HepG2 (cell line): ENCODE results near the gene POGK. TPM values are rescaled to one million over a fixed set of nuclear protein-coding genes. Genes with fewer than 3 reads are reported as not detected.

ENCODE experiments used
- ATAC-seq: fragments of 200-7000 bp; cut with Tn5 transposase; 3 replicates; pipeline ENCODE4 v1.9.1; 2020; ENCODE audit warnings: mild to moderate bottlenecking, moderate library complexity
- BruUV-seq: library from RNA; stranded (reverse); fragments of 400-500 nt; replicated peaks from 2 replicates; lab custom pipeline; 2021; lab: Mats Ljungman, UMichigan
- CTCF ChIA-PET: fragments of 300-600 bp; formaldehyde crosslinking; extraction: SDS; loops from one replicate; lab custom pipeline; 2021; ENCODE audit warnings: low total read pairs, inconsistent platforms, low intra/inter-chr PET ratio; lab: Yijun Ruan, JAX
- POLR2A ChIA-PET: fragments of 350-600 bp; sonication (Branson Sonifier 250); formaldehyde crosslinking; loops from one replicate; lab custom pipeline; 2020; ENCODE audit warnings: antibody characterized with exemption, inconsistent platforms; lab: Yijun Ruan, JAX
- DNase-seq: peaks from one replicate; pipeline ENCODE4 v3.0.0-alpha.2; 2015; ENCODE audit warnings: low spot score
- FAIRE-seq: peaks from 3 replicates; lab custom pipeline; 2011; peaks lifted over from hg19 to GRCh38; lab: Jason Lieb, UNC
- H2AFZ ChIP-seq: one replicate; pipeline ENCODE4 v1.6.1; 2011; ENCODE audit warnings: low read length, inconsistent platforms
- H3K27ac ChIP-seq: fragments of 300-600 bp; 3 replicates; pipeline ENCODE4 v1.8.0; 2011; ENCODE audit warnings: mixed run types, mild to moderate bottlenecking, mixed read lengths, low read length, inconsistent platforms; ENCODE audit not compliant: insufficient read depth; ENCODE audit errors: extremely low read length
- H3K27me3 ChIP-seq, 2 experiments: fragments of 200-600 bp in 1 of 2; 2 replicates in 1 of 2; 3 replicates in 1 of 2; pipeline versions ENCODE4 v1.6.0 to v1.8.0; 2011; ENCODE audit warnings: low read length in 2 of 2, mild to moderate bottlenecking in 2 of 2, moderate library complexity in 2 of 2, inconsistent platforms in 1 of 2; ENCODE audit not compliant: insufficient read depth in 2 of 2, control insufficient read depth in 1 of 2
- H3K36me3 ChIP-seq, 2 experiments: fragments of 200-600 bp in 1 of 2; replicated peaks in 1 of 2; 2 replicates in 1 of 2; 3 replicates in 1 of 2; pipeline versions ENCODE4 v1.5.1 to v1.8.0; 2011; ENCODE audit warnings: low read length in 2 of 2, inconsistent platforms in 1 of 2; ENCODE audit not compliant: insufficient read depth in 2 of 2, control insufficient read depth in 1 of 2
- H3K4me1 ChIP-seq: 2 replicates; pipeline ENCODE4 v1.5.1; 2012; ENCODE audit warnings: low read length, inconsistent platforms; ENCODE audit not compliant: insufficient read depth
- H3K4me2 ChIP-seq: 2 replicates; pipeline ENCODE4 v1.6.0; 2011; ENCODE audit warnings: low read depth, low read length, inconsistent platforms
- H3K4me3 ChIP-seq, 3 experiments: fragments of 200-600 bp in 1 of 3; sonication (generic), shearing (Covaris generic) in 1 of 3; replicated peaks in 1 of 3; 2 replicates each; pipeline ENCODE4 v1.5.1; 2011 to 2016; ENCODE audit warnings: low read length in 3 of 3, inconsistent platforms in 2 of 3, low read depth in 2 of 3, mild to moderate bottlenecking in 2 of 3, control low read depth in 1 of 3, mixed read lengths in 1 of 3; ENCODE audit not compliant: insufficient read depth in 1 of 3
- H3K79me2 ChIP-seq: one replicate; pipeline ENCODE4 v1.6.1; 2011; ENCODE audit warnings: low read length, inconsistent platforms; ENCODE audit not compliant: insufficient read depth
- H3K9ac ChIP-seq: 2 replicates; pipeline ENCODE4 v1.6.0; 2011; ENCODE audit warnings: mild to moderate bottlenecking, low read depth, low read length, inconsistent platforms; ENCODE audit not compliant: insufficient read depth
- H3K9me3 ChIP-seq: 2 replicates; pipeline ENCODE4 v1.5.1; 2012; ENCODE audit warnings: mild to moderate bottlenecking, low read length
- H4K20me1 ChIP-seq: 2 replicates; pipeline ENCODE4 v1.6.0; 2011; ENCODE audit warnings: inconsistent platforms, mild to moderate bottlenecking, low read length, moderate library complexity; ENCODE audit not compliant: insufficient read depth
- BRCA1 ChIP-seq: sonication (generic); formaldehyde crosslinking; IDR thresholded peaks from 2 replicates; pipeline ENCODE4 v1.4.0; 2020; ENCODE audit warnings: missing genetic modification reagents
- CC2D1A ChIP-seq: sonication (generic); formaldehyde crosslinking; IDR thresholded peaks from 2 replicates; pipeline ENCODE4 v1.8.1; 2023; ENCODE audit warnings: mild to moderate bottlenecking, missing genetic modification reagents
- DZIP1 ChIP-seq: sonication (generic); formaldehyde crosslinking; IDR thresholded peaks from 2 replicates; pipeline ENCODE4 v1.5.0; 2020; ENCODE audit warnings: mild to moderate bottlenecking, missing genetic modification reagents
- GATAD2A ChIP-seq: IDR thresholded peaks from 2 replicates; pipeline ENCODE4 v1.6.1; 2016
- HNRNPH1 ChIP-seq: fragments of 200-400 bp; formaldehyde crosslinking; optimal IDR thresholded peaks from 2 replicates; pipeline ENCODE3; 2017; ENCODE audit warnings: mild to moderate bottlenecking, low read depth, low read length
- SKIL ChIP-seq: sonication (generic); formaldehyde crosslinking; IDR thresholded peaks from 2 replicates; pipeline ENCODE4 v1.8.0; 2022; ENCODE audit warnings: missing genetic modification reagents, mild to moderate bottlenecking, moderate library complexity, borderline replicate concordance
- TARDBP ChIP-seq: sonication (generic); formaldehyde crosslinking; IDR thresholded peaks from 2 replicates; pipeline ENCODE4 v1.8.0; 2022; ENCODE audit warnings: mild to moderate bottlenecking, missing genetic modification reagents
- YEATS4 ChIP-seq: sonication (generic); formaldehyde crosslinking; IDR thresholded peaks from 2 replicates; pipeline ENCODE4 v1.4.0; 2020; ENCODE audit warnings: missing genetic modification reagents, borderline replicate concordance
- ZNF260 ChIP-seq: sonication (generic); formaldehyde crosslinking; IDR thresholded peaks from 2 replicates; pipeline ENCODE4 v1.4.0; 2020; ENCODE audit warnings: missing genetic modification reagents, low read depth, mild to moderate bottlenecking, borderline replicate concordance
- ZNF318 ChIP-seq: sonication (generic); formaldehyde crosslinking; IDR thresholded peaks from 2 replicates; pipeline ENCODE4 v1.4.0; 2020; ENCODE audit warnings: mild to moderate bottlenecking, missing genetic modification reagents
- ZNF780A ChIP-seq: sonication (generic); formaldehyde crosslinking; IDR thresholded peaks from 2 replicates; pipeline ENCODE4 v1.8.0; 2022; ENCODE audit warnings: mild to moderate bottlenecking, missing genetic modification reagents, moderate library complexity
- ZNF781 ChIP-seq: sonication (generic); formaldehyde crosslinking; IDR thresholded peaks from 2 replicates; pipeline ENCODE4 v1.5.1; 2020; ENCODE audit warnings: borderline replicate concordance, mild to moderate bottlenecking, missing genetic modification reagents; ENCODE audit errors: not compliant biosample characterization
- WGBS: methylation state at CpG from one replicate; pipeline ENCODE4 v1.1.6; 2017; ENCODE audit warnings: low lambda C conversion rate; 5-methylcytosine and 5-hydroxymethylcytosine counted together
- in situ Hi-C: cut with HindIII; loops from 2 replicates; pipeline ENCODE4 v1.10.0; 2017; ENCODE audit warnings: low pct_unique_long_range_greater_than_20kb; ENCODE audit not compliant: extremely low pct_ligation_motif_present
- intact Hi-C: fragments of 100-400 bp; cut with micrococcal nuclease; formaldehyde crosslinking; loops from one replicate; pipeline ENCODE4 v1.10.0; 2022; ENCODE audit not compliant: unreplicated experiment
- polyA plus RNA-seq, 8 experiments: library from polyadenylated mRNA; depleted of rRNA in 3 of 8; stranded (reverse) in 7 of 8; unstranded in 1 of 8; fragments of >200 nt; fragmentation: Illumina TruSeq in 4 of 8; extraction: Trizol in 4 of 8; gene quantifications; 2 replicates each; pipeline versions ENCODE4 v1.2.1 to v1.2.3, GENCODE V29; 2011 to 2016; ENCODE audit warnings: low read depth in 4 of 8, missing spikeins in 1 of 8, mixed read lengths in 1 of 8; ENCODE audit not compliant: insufficient read depth in 1 of 8
- total RNA-seq, 5 experiments: library from RNA; depleted of rRNA; stranded (reverse); fragments of >200 nt; fragmentation: Illumina TruSeq; extraction: Trizol; gene quantifications; 2 replicates each; pipeline ENCODE4 v1.2.3, GENCODE V29; 2016; ENCODE audit warnings: low read depth in 1 of 5

The POGK gene
- total and polyA plus RNA-seq, 2 of the 13 experiments (the other 11 are each of a cell fraction or from before 2014, with no cell fraction given): 4.8 to 16.2 TPM

- H3K27ac ChIP-seq: no peak overlapping the region
- no peaks in the 10 kb centered on the region for H3K27me3 ChIP-seq
- in situ Hi-C loops (no loop called here), intact Hi-C loops (no loop called here)
- peaks cover 5% of the 10 kb centered on the region; the same call in 1 of the 2 replicates for H3K4me1 ChIP-seq
- no peak overlapping the region for H3K4me3 ChIP-seq
- no peak overlapping the region for H3K9ac ChIP-seq
- H3K36me3 ChIP-seq: no peaks in the 10 kb centered on the region
- H2AFZ ChIP-seq: no peak overlapping the region
- DNase-seq: no peak
- H3K4me2 ChIP-seq: no peak overlapping the region
- no peaks in the 10 kb centered on the region for H3K9me3 ChIP-seq
- ChIA-PET POLR2A (no interaction called here), CTCF (no interaction called here)
- FAIRE-seq: no peak
- H4K20me1 ChIP-seq: no peaks in the 10 kb centered on the region
- ATAC-seq: no peak
- no peaks in the 10 kb centered on the region for H3K79me2 ChIP-seq
- WGBS: 9% methylated on average over 2 of the region's 2 CpGs
- BruUV-seq: no TSS peak
- TF ChIP-seq TARDBP (no peak), HNRNPH1 (no peak), DZIP1 (no peak), ZNF260 (CRISPR knock-in tag) (no peak), BRCA1 (CRISPR knock-in tag) (no peak), ZNF781 (CRISPR knock-in tag) (no peak), ZNF318 (CRISPR knock-in tag) (no peak), ZNF780A (CRISPR knock-in tag) (no peak), YEATS4 (CRISPR knock-in tag) (no peak), SKIL (CRISPR knock-in tag) (no peak), GATAD2A (CRISPR knock-in tag) (no peak), CC2D1A (no peak)
Observed at GRCh38 chr1:166811691-166812090, 27.6 kb upstream of the POGK start.
